Measurements from ENCODE around the gene ZNF385D. TPM values are rescaled to one million over a fixed set of nuclear protein-coding genes. Genes with fewer than 3 reads are reported as not detected.

ZNF385D gene
- total RNA-seq, 1 donor from 2014 or later, result 2.1 TPM

DNA sequence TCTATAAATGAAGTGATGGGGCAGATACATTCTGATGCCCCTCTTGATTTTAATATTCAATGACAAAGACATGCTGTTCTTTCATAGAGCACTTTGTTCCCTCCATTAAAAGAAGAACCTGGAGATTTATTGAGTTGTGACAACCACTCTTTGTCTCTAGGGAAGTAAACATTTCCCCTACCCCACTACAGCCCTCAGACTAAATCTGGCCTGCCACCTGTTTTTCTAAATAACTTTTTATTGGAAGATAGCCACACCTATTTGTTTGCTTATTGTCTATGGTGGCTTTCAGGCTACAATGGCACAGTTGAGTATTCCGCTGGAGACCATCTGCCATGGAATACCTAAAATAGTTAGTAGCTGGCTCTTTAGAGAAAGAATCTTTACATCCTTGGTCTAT is 41.2 kb upstream of the ZNF385D start:
- no peaks in the 10 kb centered on the region for H3K9me3 Mint-ChIP-seq
- no peak for DNase-seq (ENCODE audit: low read depth, low spot score)
- no peak overlapping the region for H3K27ac Mint-ChIP-seq (ENCODE audit: unreplicated experiment)
- H3K27me3 Mint-ChIP-seq (ENCODE audit: low read depth), result no peaks in the 10 kb centered on the region
- no peaks in the 10 kb centered on the region for H3K36me3 Mint-ChIP-seq (ENCODE audit: low read depth)
- no peak overlapping the region for H3K4me3 Mint-ChIP-seq
- H3K4me1 Mint-ChIP-seq, result peaks cover 3% of the 10 kb centered on the region
- TF ChIP-seq, protein P1, sequence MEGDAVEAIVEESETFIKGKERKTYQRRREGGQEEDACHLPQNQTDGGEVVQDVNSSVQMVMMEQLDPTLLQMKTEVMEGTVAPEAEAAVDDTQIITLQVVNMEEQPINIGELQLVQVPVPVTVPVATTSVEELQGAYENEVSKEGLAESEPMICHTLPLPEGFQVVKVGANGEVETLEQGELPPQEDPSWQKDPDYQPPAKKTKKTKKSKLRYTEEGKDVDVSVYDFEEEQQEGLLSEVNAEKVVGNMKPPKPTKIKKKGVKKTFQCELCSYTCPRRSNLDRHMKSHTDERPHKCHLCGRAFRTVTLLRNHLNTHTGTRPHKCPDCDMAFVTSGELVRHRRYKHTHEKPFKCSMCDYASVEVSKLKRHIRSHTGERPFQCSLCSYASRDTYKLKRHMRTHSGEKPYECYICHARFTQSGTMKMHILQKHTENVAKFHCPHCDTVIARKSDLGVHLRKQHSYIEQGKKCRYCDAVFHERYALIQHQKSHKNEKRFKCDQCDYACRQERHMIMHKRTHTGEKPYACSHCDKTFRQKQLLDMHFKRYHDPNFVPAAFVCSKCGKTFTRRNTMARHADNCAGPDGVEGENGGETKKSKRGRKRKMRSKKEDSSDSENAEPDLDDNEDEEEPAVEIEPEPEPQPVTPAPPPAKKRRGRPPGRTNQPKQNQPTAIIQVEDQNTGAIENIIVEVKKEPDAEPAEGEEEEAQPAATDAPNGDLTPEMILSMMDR (conservative IDR thresholded peaks at IDR 0.05), result no peak

DNA sequence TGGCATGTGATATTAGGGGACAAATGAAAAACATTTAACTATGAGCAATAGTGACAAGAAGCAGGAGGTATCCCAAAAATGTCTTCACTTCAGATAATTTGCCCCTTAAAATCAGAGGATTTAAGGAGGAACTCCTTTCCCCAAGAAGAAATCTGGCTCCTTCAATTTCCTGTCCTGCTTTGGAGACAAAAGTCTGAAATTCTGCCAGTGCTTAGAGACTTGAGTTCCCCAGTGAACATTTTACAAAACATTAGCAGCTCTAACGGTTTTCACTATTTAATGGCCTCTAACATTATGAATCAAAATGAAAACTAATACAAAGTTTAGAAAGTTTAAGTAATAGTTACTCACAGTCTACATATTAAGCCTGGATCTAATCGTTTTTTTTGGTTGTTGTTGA is 40.3 kb upstream of the ZNF385D start:
- H3K4me3 Mint-ChIP-seq, result no peak overlapping the region
- no peaks in the 10 kb centered on the region for H3K36me3 Mint-ChIP-seq (ENCODE audit: low read depth)
- no peaks in the 10 kb centered on the region for H3K27me3 Mint-ChIP-seq (ENCODE audit: low read depth)
- no peaks in the 10 kb centered on the region for H3K9me3 Mint-ChIP-seq
- no peak for DNase-seq (ENCODE audit: low read depth, low spot score)
- TF ChIP-seq, protein P1 (conservative IDR thresholded peaks at IDR 0.05), result no peak
- no peak overlapping the region for H3K27ac Mint-ChIP-seq (ENCODE audit: unreplicated experiment)
- H3K4me1 Mint-ChIP-seq, result peaks cover 3% of the 10 kb centered on the region

DNA sequence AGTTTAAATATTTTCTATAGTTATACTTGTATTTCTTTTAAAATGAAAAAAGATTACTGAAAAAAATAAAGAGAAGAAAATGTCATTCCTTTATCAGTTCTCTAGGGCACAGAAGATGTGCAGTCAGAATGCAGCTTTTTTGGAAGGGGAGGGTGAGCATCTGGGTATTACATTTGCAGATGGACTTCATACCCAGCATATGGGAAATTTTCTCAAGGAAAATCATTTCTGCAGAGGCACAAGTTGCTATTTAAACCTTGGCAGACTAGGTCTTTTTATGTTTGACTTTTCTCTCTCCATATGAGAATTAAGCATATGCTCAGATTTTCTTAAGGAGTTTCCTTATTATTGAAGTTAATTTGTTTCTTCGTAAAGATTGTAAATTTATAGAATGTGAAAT is 39.5 kb upstream of the ZNF385D start:
- H3K4me3 Mint-ChIP-seq, result no peak overlapping the region
- no peak overlapping the region for H3K27ac Mint-ChIP-seq (ENCODE audit: unreplicated experiment)
- TF ChIP-seq, protein P1 (conservative IDR thresholded peaks at IDR 0.05), result no peak
- no peaks in the 10 kb centered on the region for H3K9me3 Mint-ChIP-seq
- H3K27me3 Mint-ChIP-seq (ENCODE audit: low read depth), result no peaks in the 10 kb centered on the region
- H3K4me1 Mint-ChIP-seq, result peaks cover 3% of the 10 kb centered on the region
- H3K36me3 Mint-ChIP-seq (ENCODE audit: low read depth), result no peaks in the 10 kb centered on the region
- no peak for DNase-seq (ENCODE audit: low read depth, low spot score)

DNA sequence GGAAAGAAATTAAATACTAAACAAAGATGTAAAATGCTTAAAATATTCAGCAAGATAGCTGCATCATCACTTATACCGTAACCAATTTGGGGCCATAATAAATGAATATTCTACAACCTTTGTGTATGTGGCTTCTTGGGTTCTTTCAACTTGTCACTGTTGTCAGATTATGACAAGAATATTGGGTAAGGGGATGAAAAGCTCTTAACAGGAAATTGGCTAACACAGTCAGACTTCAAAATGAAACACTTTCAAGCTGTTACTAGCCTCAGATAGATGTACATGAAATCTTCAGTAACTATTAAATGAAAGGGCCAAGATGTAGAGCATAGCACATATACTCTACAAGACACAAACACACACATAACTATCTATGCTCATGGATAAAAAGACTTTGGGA is 38.7 kb upstream of the ZNF385D start:
- DNase-seq (ENCODE audit: low read depth, low spot score), result no peak
- no peak overlapping the region for H3K27ac Mint-ChIP-seq (ENCODE audit: unreplicated experiment)

DNA sequence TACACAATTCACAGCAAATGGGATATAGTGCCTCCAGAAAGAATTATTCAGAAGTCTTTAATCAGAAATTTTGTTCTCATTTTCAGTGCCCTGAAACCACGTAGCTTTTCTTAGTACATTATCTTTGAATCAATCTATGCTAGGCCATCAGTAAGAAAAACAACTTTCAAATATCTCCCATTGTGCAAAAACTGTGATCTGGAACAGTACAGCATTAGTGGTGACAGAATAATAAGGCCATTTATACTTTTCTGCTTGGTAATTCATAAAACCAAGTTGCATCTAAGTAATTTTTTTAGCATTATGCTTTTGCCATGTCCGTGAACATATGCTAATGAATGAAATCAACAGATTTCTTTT is 35.4 kb upstream of the ZNF385D start:
- H3K27ac Mint-ChIP-seq (ENCODE audit: unreplicated experiment), result no peak overlapping the region
- DNase-seq (ENCODE audit: low read depth, low spot score), result no peak
- TF ChIP-seq, protein P1 (conservative IDR thresholded peaks at IDR 0.05), result no peak
- H3K4me1 Mint-ChIP-seq, result peaks cover 3% of the 10 kb centered on the region
- no peak overlapping the region for H3K4me3 Mint-ChIP-seq
- no peaks in the 10 kb centered on the region for H3K36me3 Mint-ChIP-seq (ENCODE audit: low read depth)
- H3K27me3 Mint-ChIP-seq (ENCODE audit: low read depth), result no peaks in the 10 kb centered on the region
- no peaks in the 10 kb centered on the region for H3K9me3 Mint-ChIP-seq

More for the DNA sequence above, 38.7 kb upstream of the ZNF385D start:
- no peaks in the 10 kb centered on the region for H3K36me3 Mint-ChIP-seq (ENCODE audit: low read depth)
- peaks cover 3% of the 10 kb centered on the region for H3K4me1 Mint-ChIP-seq
- H3K27me3 Mint-ChIP-seq (ENCODE audit: low read depth), result no peaks in the 10 kb centered on the region
- no peaks in the 10 kb centered on the region for H3K9me3 Mint-ChIP-seq
- H3K4me3 Mint-ChIP-seq, result no peak overlapping the region
- TF ChIP-seq, protein P1 (conservative IDR thresholded peaks at IDR 0.05), result no peak
